GM21515 (cell line): Measurements from ENCODE around the gene PRRT1.
A peak's percentile ranks its signal among the peaks of the same experiment; 100 is the strongest.

Experiments used
- ATAC-seq: cut with Tn5 transposase; IDR thresholded peaks from one replicate; pipeline ENCODE4 v1.9.1; 2021; ENCODE audit not compliant: unreplicated experiment

PRRT1 gene

GRCh38 chr6:32127717-32128592, 23.8 kb downstream of the PRRT1 start, which contains the start of gene ATF6B:
ATF6B (minus strand) TSS chr6:32128246; CDS start chr6:32128207, 39 bp downstream.
- ATAC-seq, result peak; percentile 82

GRCh38 chr6:32127409-32127716, 24.4 kb downstream of the PRRT1 start:
- no peak for ATAC-seq

- ATAC-seq, result no peak
Measured at GRCh38 chr6:32126880-32127279, 24.9 kb downstream of the PRRT1 start.

GRCh38 chr6:32123681-32124080, 28.1 kb downstream of the PRRT1 start:
- no peak for ATAC-seq

GRCh38 chr6:32120573-32121059, 31.1 kb downstream of the PRRT1 start:
- ATAC-seq, result no peak

GRCh38 chr6:32118782-32119628, 32.7 kb downstream of the PRRT1 start:
- no peak for ATAC-seq

GRCh38 chr6:32117461-32117860, 34.3 kb downstream of the PRRT1 start:
- ATAC-seq, result no peak

- no peak for ATAC-seq
Measured at GRCh38 chr6:32116674-32117073, 35.1 kb downstream of the PRRT1 start.

GRCh38 chr6:32115623-32116022, 36.1 kb downstream of the PRRT1 start:
- no peak for ATAC-seq

- no peak for ATAC-seq
Measured at GRCh38 chr6:32114796-32115195, 36.9 kb downstream of the PRRT1 start.

GRCh38 chr6:32113386-32114352, 38.1 kb downstream of the PRRT1 start:
- no peak for ATAC-seq

- no peak for ATAC-seq
Measured at GRCh38 chr6:32112431-32112980, 39.2 kb downstream of the PRRT1 start.

- ATAC-seq, result no peak
Measured at GRCh38 chr6:32111424-32112066, 40.2 kb downstream of the PRRT1 start.

GRCh38 chr6:32110632-32111031, 41.1 kb downstream of the PRRT1 start:
- no peak for ATAC-seq

- ATAC-seq, result no peak
Measured at GRCh38 chr6:32109765-32110160, 42.0 kb downstream of the PRRT1 start.

GRCh38 chr6:32109114-32109764, 42.5 kb downstream of the PRRT1 start, which contains the start of gene TNXB:
TNXB (minus strand) TSS chr6:32109338; CDS start chr6:32098198, 11,140 bp downstream.
- ATAC-seq, result no peak

GRCh38 chr6:32108727-32109113, 43.0 kb downstream of the PRRT1 start:
- ATAC-seq, result no peak

- no peak for ATAC-seq
Measured at GRCh38 chr6:32108094-32108627, 43.6 kb downstream of the PRRT1 start.

GRCh38 chr6:32107406-32107805, 44.3 kb downstream of the PRRT1 start:
- no peak for ATAC-seq
